Activated CD4-positive, alpha-beta T cell treated with anti-CD3 and anti-CD28 coated beads, Interleukin-2, amount 50 U/mL, for 48 hours (primary cell): Measurements from ENCODE around the gene TRIM10.

Experiments
- DNase-seq, 2 experiments: peaks; one replicate each; pipeline ENCODE4 v3.0.0-alpha.2; 2020

TRIM10 gene

GRCh38 chr6:30160785-30161531, at the start of gene TRIM10:
TSS of gene TRIM10 (minus strand) at chr6:30161211. CDS start at chr6:30160858, 353 bp downstream.
- DNase-seq, result no peak

- no peak for DNase-seq
These were observed 46.7 kb upstream of the TRIM10 start for GRCh38 chr6:30207619-30208295.

DNA sequence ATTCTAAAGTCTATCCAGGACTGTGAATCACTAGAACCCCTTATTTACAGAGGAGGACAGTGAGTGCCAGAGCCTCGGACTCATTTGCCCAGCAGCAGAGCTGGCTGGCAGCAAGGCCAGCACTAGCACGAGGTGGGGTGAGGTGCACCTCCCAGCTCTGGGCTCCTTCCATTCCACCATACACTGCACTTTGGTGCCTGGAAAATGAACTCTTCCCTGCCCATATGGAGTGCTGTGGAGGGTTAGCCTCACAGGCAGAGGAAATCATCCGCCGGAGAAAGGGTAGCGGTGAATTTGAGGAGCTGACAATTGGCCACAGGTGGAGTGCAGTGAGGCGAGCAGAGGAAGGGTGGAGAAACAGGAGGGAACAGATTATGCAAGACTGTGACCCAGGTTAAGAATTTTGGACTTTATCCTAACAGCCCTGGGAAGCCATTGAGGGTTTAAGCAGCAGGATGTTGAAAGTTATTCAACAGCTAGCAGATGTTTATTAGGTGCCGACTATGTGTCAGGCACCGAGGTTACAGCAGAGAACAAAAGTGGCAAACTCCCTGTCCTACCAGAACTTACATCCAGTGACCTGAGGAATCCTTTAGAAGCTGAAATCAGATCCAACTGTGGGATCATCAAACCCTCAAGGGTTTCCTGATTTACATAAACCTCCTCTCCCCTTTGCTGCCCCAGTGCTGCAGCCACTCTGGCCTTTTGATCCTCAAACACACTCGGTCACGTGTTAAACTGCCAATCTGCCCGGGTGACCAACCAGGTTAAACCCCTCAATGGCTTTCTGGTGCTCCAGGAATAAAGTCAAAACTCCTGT, 46.0 kb upstream of the TRIM10 start:
- no peak for DNase-seq

DNA sequence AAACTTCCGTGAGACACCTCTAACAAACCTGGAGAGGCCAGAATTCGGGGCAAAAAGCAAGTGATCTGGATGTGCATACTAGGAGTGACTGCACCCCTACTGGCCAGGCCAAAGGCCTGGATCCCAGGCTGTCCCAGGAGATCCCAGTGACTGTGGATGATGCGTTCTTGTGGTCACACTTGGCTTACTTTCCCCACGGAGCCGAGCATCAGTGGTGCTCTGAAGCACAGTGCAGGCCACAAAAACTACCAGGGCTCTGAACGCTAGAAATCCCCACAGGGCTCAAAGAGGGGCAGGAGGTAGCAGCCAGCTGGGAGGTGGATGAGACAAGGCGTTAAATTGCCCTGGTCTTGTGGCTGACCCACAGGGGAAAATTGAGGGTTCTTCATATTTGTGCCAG, 45.1 kb upstream of the TRIM10 start:
- DNase-seq, result no peak

- DNase-seq, result no peak
These were observed 43.1 kb upstream of the TRIM10 start for GRCh38 chr6:30204116-30204515.

DNA sequence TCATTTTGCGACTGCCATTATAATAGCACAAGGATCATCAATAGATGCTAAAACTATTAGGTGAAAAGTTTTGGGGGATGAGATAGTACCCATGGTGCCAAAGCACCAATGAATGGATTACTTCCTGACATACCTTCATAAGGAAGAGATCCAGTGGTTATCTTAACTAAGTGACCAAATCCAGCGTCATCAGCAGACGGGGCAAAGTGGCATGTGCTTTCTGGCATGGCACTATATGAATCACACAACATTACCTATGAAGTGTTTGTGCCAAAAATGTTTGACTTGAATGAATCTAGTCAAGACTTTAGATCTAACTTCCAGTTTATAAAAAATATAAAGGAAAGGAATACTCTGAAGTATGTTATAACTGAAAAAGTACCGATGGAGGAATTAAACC, 41.4 kb upstream of the TRIM10 start:
- no peak for DNase-seq

DNA sequence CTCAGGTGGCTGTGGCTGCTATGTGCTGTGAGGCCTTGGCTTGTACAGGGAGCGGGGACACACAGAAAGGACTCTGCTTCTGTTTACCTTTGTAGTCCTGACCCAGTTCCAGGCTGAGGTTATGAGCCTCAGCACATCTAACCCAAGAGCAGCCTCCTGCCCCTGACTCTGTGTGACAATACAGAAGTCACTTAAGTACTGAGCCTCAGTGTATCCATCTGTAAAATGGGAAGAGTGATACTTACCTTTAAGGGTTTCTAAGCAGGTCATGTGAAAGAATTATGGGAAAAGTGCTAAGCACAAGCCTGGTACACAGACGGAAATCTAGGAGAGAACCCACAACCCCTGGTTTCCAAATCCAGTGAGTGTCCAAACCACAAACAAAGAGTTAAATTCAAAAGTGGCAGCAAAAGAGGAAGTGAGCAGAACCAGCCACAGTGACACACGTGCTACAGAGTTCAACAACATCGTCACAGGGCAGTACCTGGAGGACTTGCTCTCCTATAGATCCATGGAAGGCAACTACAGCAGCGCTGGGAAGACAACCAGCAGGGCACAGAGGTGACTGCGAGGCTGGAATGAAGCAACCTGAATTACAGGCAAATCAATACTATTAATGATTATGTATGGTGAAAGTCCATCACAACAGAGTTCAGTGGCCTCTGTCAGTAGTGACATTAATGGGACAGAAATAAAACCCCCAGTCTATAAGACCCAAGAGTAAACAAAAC, 39.7 kb upstream of the TRIM10 start:
- DNase-seq, result no peak

DNA sequence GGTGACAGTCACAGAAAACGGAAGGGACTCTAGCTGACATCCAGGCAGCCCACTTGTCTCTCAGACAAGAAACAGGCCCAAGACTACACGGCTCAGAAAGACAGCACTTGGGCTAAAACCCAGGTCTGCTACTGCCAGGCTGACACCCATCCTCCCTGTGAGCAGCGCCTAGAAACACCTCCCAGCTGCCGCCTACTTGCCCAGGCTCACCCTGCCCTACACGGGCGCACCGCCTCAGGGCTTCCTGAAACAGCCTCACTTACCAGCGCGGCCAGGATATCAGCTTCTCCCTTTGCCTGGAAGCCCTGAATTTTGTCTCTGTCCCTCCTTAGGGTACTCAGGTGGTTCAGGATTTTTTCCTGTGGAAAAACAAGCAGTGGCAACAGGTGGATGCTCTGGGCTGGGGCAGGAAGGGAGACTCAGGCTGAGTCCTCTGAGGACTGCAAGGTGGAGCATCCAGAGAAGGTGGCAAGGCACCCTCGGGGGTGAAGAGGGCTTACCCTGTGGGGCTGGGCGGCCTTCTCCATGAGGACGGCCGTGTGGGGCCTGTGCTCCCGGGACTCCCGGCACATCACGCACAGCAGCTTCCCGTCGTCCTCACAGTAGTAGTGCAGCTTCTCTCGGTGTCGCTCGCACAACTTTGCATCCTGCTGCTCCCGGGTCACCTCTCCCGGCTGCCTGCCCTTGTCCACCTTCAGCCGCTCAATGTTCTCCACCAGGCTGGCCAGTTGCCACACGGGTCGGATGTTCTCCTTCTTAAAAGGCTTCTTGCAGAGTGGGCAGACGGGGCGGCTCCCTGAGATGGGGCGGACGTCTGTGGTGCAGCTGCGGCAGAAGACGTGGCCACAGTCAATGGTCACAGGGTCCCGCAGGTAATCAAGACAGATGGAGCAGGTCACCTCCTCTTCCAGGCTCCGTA, 37.4 kb upstream of the TRIM10 start:
- no peak for DNase-seq

DNA sequence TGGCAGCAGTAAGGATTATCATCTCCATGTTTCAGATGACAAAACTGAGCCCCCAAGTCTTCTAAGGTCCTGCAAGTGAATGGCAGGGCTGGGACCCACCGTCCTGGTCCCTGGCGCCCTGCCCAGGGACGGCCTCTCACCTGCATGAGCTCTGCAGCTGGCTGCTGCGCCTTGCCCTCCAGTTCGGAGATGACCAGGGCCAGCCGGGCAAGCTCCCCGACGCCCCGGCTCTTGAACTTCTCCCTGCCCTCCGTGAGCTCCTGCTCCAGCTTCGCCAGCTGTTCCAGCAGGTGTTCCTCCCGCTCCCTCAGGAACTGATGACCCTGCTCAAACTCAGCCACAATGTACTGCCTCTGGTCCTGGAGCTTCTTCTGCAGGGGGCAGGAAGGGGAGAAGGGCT, 35.4 kb upstream of the TRIM10 start:
- no peak for DNase-seq

DNA sequence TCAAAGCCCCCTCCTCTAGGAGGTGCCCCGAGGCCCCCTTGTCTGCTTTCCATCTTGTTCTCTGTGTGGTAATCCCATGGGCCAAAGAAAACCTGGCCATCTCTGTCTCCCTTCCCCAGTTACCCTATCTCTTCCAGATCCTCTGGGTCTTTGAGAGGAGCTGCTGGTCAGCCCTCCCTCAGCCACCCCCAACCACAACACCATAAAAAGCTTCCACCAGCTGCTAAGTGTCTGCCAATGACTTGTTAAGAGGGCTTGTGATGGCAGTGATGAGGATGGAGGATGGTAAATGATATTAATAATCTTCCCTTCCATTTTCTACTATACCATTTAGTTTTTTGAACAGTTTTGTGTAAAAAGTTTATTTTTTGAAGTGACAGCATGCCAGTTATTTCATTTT, 34.9 kb upstream of the TRIM10 start:
- DNase-seq, result no peak

DNA sequence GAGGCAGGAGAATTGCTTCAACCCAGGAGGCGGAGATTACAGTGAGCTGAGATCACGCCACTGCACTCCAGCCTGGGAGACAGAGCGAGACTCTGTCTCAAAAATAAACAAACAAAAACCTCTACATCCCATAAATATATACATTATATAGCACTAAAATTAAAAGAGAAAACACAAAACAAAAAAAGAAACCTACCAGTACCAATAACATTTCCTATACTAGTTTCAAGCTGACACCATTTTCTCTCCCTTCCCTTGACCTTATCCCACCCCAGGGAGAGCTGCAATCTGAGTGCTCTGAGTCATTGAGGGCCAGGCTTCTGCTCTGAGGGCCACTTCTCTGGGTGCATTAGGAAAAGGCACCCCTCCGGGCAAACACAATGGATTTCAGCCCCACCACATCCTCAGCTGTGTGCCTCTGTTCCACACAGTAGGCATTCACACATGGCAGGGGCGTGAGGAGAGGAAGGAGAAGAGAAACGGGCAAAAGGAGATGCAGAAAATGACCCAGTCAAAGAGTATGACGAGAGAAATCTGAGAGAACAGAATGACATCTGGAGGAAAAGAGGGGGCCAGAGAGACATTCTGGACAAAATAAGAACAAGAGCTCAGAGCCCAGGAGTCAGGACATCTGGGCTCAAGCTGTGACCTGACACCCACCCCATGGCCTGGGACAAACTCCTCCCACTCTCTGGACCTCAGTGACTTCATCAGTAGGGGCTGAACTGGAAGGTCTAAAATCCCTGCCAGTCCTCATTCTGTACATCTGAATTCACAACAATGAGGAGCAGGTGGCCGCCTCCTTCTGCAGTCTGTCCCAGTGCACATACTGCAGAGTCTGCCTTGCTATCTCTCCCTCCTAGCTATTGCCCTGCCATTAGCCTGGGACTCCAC, 34.0 kb upstream of the TRIM10 start:
- no peak for DNase-seq

DNA sequence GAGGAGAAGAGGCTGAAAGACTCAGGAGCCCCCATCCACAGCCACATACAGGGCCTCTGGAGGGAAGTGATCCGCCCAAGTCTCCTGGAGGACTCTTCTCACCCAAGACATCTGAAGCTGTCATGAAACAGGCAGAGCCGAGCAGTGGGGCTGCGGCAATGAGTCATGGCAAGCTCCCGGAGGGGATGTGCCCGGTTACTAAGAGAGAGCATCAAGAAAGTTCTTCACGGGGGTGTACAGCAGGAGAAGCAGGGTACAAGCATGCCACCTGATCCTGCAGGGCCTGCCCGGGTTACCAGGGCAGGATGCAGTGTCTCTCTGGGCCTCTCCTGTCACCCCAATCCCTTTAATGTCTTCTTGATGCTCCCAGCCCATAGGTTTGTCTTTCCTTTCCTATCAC, 31.1 kb upstream of the TRIM10 start:
- no peak for DNase-seq

GRCh38 chr6:30188541-30188940, 27.5 kb upstream of the TRIM10 start:
- no peak for DNase-seq

- no peak for DNase-seq
These were observed 25.0 kb upstream of the TRIM10 start for GRCh38 chr6:30185846-30186484.

DNA sequence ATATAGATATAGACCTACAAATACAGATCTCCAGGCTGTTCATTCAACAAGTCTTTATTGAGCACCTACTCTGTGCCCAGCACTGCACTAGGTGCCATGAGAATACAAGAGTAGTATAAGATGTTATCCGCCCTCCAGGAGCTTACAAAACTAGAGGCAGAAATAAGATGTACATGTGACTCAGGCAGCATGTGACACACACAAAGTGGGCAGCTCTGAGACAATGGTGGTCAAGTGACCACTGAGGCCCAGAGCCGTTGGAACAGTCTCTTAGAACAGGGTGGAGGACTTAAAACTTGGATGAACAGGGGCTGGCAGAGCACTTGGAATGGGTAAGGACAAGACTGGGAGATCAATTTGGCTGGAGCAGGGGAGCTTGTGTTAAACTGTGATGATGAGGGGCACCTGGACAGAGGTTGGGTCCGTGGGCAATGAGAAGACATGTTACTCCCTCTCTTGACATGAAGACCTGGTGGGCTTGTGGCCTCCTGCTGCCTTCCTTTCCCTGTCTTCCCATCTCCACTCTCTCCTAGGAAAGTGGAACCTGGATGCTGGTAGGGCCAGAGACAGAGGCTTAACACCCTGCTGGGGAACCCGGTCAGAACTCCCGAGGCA, 23.5 kb upstream of the TRIM10 start:
- no peak for DNase-seq

- DNase-seq, result no peak
These were observed 19.1 kb upstream of the TRIM10 start for GRCh38 chr6:30180145-30180544.

DNA sequence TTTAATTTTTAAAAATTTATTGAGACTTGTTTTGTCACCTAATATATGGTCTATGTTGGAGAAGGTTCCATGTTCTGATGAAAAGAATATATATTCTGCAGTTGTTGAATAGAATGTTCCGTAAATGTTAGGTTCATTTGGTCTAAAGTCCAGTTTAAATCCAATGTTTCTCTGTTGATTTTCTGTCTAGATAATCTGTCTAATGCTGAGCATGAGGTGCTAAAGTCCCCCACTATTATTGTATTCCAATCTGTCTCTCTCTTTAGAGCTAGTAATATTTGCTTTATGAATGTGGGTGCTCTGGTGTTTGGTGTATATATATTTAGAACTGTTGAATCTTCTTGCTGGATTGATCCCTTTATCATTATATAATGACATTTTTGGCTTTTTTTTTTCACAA, 17.8 kb upstream of the TRIM10 start:
- DNase-seq, result no peak

GRCh38 chr6:30175765-30176164, 14.8 kb upstream of the TRIM10 start:
- no peak for DNase-seq

DNA sequence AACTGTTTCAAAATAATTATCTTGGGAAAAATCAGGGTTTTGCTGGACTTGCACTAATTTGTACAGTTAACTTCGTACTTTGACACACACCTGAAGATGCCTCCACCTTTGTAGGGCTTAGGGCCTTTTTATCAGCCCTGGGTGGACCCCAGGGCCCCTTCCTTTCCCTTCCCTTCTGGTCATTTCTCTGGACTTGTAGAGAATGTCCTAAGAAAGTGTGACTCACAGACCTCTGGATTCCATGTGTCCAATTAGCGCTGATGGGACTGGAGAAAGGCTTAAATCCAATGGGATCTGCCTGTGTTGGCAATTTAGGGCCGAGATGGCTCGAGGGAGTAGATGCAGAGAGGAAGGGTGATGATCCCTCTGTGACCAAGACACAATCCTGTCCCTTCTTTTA, 11.7 kb upstream of the TRIM10 start:
- DNase-seq, result no peak
